ENCODE results near the gene INCENP. TPM values are rescaled to one million over a fixed set of nuclear protein-coding genes. Genes with fewer than 3 reads are reported as not detected.

Gene INCENP
- total RNA-seq, 2 donors from 2014 or later = 15.9 to 22.3 TPM

DNA sequence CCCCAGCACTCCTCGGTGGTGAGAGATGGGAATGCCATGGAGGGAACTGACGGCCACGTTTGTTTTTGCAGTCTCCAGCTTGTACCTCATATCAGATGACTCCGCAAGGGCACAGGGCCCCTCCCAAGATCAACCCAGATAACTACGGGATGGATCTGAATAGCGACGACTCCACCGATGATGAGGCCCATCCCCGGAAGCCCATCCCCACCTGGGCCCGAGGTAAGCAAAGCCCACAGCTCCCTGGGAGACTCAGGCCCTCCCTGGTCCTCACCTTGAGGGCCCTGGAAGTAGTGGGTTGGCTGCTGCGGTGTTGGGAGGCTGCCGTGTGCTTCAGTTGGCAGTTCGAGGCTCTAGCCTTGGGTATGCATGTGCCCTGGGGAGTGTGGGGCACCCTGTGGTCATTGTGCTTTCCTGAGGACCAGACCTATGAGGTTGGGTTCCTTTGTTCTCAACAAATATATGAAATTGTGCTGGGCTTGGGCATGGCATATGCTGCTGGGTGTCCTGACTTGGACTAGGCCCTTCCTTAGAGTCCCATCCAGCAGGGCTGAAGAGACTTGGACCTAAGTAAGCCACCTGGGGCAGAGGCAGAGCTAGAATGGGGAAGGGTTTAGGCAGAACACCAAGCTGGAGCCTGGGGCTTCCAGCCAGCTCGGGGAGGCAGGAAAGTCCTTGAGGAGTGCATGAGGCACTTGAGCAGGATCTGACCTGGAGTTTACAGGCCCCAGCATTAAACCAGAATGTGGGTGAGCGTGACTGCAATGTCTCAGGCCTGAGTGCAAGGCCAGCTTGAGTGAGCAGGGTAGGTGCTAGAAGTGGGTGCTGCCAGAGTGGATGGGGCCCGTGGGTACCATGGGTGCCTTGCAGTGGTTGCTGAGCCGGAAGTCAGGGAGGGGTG is 26.4 kb downstream of the INCENP start:
- H3K4me1 Mint-ChIP-seq = peaks cover 3% of the 10 kb centered on the region
- no peak overlapping the region for H3K27ac Mint-ChIP-seq
- no peak for ATAC-seq
- DNase-seq = no peak
- H3K4me3 Mint-ChIP-seq = peak overlapping the region; percentile 41
- no peaks in the 10 kb centered on the region for H3K27me3 Mint-ChIP-seq
- peaks cover 10% of the 10 kb centered on the region for H3K36me3 Mint-ChIP-seq (ENCODE audit: low read depth)
- H3K9me3 ChIP-seq (ENCODE audit: control insufficient read depth, low read length, poor library complexity, severe bottlenecking) = no peaks in the 10 kb centered on the region

DNA sequence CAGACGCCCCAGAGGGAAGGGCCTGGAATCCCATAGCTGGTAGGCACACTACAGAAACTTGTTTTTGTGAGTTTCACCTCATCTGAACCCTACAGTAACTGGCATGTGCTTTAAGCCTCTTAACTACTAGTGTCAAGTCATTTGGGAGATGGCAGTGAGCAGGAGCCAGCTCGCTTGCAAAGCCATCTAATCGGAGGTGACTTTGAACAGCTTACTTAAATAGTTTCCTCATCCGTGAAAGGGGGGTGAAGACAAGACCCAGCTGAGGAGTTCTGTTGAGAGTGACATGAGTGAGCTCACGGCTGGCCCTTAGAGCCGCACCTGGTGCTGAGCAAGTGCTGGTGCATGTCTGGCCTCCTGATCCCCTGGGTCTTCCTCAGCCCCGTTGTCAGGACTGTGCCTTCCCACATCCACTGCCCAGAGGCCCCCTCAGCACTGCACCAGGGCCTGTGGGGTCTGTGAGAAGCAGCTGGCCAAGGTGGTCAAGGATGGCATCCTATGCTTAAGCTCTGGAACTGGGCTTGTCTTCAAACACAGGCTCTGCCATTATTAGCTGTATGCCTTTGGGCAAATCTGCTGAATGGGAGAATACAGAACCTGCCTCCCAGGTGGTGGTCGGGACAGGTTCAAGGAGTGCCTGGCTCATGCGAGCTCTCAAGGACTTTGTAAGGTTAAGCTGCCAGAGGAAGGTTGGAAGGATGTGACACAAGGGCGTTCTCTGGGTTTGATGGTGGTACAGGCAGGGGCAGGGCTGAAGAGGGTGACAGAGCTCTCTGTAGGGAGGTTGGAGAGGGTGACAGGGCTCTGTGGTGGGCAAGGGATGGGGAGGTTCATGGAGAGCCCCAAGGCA is 27.3 kb downstream of the INCENP start:
- Mint-ChIP-seq H3K27ac (no peak overlapping the region), H3K4me3 (no peak overlapping the region), H3K4me1 (peaks cover 3% of the 10 kb centered on the region), H3K36me3 (ENCODE audit: low read depth) (peaks cover 10% of the 10 kb centered on the region), H3K27me3 (no peaks in the 10 kb centered on the region)
- no peak for ATAC-seq
- DNase-seq = no peak
- no peaks in the 10 kb centered on the region for H3K9me3 ChIP-seq (ENCODE audit: control insufficient read depth, low read length, poor library complexity, severe bottlenecking)

DNA sequence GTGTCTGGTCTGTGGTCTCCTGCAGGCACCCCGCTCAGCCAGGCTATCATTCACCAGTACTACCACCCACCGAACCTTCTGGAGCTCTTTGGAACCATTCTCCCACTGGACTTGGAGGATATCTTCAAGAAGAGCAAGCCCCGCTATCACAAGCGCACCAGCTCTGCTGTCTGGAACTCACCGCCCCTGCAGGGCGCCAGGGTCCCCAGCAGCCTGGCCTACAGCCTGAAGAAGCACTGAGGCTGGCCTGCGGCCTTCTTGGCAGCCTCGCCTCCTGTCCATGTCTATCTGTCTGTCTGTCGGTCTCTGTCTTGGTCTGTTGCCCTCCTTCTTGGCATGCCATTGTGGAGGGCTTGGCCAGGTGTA is 27.9 kb downstream of the INCENP start:
- Mint-ChIP-seq H3K36me3 (ENCODE audit: low read depth) (peaks cover 7% of the 10 kb centered on the region), H3K27ac (no peak overlapping the region), H3K4me1 (no peaks in the 10 kb centered on the region), H3K4me3 (no peak overlapping the region), H3K27me3 (no peaks in the 10 kb centered on the region)
- DNase-seq = no peak
- ATAC-seq = no peak
- no peaks in the 10 kb centered on the region for H3K9me3 ChIP-seq (ENCODE audit: control insufficient read depth, low read length, poor library complexity, severe bottlenecking)

DNA sequence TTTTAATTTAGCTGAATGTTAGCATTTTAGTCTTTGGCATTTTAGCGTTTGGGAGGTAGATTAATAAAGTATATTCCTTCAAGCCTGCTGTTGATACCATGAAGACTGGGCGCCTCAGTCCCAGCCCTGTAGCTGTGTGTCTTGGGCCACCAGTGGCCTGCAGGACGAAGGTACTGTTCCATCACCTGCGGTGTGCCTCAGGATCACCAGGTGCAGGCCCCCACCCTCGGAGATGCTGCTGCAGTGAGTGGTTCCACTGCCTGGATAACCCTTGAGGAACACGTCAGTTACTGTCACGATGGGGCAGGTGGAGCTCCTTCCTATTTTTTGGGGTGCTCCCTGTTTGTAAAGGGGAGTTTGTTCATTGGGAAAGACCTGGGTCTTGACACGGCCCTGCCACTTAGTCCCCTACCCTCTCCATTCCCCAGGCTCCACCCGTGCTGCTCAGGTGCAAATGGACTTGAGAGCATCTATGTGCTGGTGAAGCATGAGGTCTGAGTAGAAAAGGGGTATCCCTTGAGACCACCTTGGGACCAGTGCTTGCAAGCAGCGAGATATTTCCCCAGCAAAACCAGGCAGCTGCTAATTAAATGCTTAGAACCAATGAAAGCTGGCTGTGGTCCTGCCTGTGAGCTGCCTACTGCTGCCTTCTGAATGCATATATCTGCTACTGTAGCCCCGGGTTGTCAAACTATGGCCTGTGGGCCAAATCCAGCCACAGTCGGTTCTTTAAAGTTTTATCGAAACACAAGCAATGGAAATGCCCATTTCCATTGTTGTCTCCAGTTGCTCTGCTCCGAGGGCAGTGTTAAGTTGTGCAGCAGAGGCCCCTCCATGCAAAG is 28.7 kb downstream of the INCENP start:
- DNase-seq (no peak), ATAC-seq (no peak)
- Mint-ChIP-seq H3K27me3 (no peaks in the 10 kb centered on the region), H3K4me3 (no peak overlapping the region), H3K36me3 (ENCODE audit: low read depth) (peaks cover 5% of the 10 kb centered on the region), H3K27ac (no peak overlapping the region), H3K4me1 (no peaks in the 10 kb centered on the region)
- no peaks in the 10 kb centered on the region for H3K9me3 ChIP-seq (ENCODE audit: control insufficient read depth, low read length, poor library complexity, severe bottlenecking)

DNA sequence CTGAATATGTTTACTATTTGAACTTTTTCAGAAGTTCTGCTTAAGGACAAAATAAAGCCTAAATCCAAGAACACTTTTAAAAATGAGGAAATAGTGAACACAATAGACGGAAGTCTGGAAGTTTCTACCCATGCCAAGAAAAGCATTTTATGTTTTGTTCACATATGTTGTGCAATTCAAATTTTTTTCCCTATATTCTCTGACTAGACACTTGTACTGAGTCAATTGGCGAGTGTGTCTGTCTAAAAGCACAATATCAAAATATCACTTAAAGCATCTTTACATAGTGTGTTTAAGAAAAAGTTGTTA is 29.2 kb downstream of the INCENP start:
- DNase-seq = no peak
- H3K36me3 Mint-ChIP-seq (ENCODE audit: low read depth) = peaks cover 3% of the 10 kb centered on the region
- no peak overlapping the region for H3K4me3 Mint-ChIP-seq
- H3K27ac Mint-ChIP-seq = no peak overlapping the region
- peaks cover under 1% of the 10 kb centered on the region for H3K27me3 Mint-ChIP-seq
- H3K4me1 Mint-ChIP-seq = no peaks in the 10 kb centered on the region
- no peak for ATAC-seq
- H3K9me3 ChIP-seq (ENCODE audit: control insufficient read depth, low read length, poor library complexity, severe bottlenecking) = no peaks in the 10 kb centered on the region

DNA sequence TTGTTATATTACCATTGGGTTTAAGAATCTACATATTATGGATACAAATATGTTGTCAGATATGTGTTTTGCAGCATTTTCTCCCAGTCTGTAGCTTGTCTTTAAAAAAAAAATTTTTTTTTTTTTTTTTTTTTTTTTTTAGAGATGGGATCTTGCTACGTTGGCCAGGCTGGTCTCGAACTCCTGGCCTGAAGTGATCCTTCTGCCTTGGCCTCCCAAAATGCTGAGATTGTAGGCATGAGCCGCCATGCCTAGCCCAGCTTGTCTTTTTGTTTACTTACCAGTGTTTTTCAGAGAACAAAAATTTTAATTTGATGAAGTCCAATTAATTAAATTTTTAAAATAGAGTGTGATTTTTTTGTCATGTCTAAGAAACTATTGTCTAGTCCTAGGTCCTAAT is 29.8 kb downstream of the INCENP start:
- H3K9me3 ChIP-seq (ENCODE audit: control insufficient read depth, low read length, poor library complexity, severe bottlenecking) = no peaks in the 10 kb centered on the region
- Mint-ChIP-seq H3K4me1 (no peaks in the 10 kb centered on the region), H3K4me3 (no peak overlapping the region), H3K27me3 (peaks cover 7% of the 10 kb centered on the region), H3K36me3 (ENCODE audit: low read depth) (peaks cover 3% of the 10 kb centered on the region), H3K27ac (no peak overlapping the region)
- no peak for DNase-seq
- ATAC-seq = no peak

DNA sequence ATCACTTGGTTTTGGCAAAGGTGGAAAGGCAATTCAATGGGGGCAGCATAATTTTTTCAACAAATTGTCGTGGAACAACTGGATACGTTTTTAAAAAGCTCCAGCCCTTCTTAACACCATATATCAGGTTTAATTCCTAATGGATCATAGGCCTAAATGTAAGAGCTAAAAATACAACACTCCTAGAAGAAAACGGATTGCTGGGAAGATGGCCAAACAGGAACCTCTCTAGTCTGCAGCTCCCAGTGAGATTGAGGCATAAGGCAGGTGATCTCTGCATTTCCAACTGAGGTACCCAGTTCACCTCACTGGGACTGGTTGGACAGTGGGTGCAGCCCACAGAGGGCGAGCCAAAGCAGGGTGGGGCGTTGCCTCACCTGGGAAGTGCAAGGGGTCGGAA is 33.8 kb downstream of the INCENP start:
- no peaks in the 10 kb centered on the region for H3K4me1 Mint-ChIP-seq
- H3K27me3 Mint-ChIP-seq = peaks cover 34% of the 10 kb centered on the region
- H3K36me3 Mint-ChIP-seq (ENCODE audit: low read depth) = peaks cover 3% of the 10 kb centered on the region
- H3K9me3 ChIP-seq (ENCODE audit: control insufficient read depth, low read length, poor library complexity, severe bottlenecking) = no peaks in the 10 kb centered on the region
- H3K27ac Mint-ChIP-seq = no peak overlapping the region
- DNase-seq (no peak), ATAC-seq (no peak)
- no peak overlapping the region for H3K4me3 Mint-ChIP-seq

DNA sequence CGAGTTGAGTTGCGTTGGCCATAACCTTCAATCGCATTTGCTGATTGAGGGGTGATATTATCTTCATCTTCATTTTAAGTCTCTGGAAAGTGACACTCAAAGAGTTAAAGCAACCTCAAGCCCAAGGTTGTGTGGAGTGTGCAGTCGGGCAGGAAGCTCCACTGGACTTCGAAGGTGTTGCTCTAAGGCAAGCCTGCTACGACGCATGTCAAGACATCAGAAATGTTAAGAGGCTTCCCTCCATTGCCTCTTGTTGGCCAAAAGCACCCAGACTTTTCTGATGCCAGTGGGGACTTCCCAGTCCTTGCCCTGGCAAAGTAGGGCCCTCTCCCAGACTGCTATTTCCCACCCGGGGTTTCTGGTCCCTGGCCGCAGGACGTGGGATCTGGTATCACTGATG is 42.6 kb downstream of the INCENP start:
- H3K9me3 ChIP-seq (ENCODE audit: control insufficient read depth, low read length, poor library complexity, severe bottlenecking) = no peaks in the 10 kb centered on the region

DNA sequence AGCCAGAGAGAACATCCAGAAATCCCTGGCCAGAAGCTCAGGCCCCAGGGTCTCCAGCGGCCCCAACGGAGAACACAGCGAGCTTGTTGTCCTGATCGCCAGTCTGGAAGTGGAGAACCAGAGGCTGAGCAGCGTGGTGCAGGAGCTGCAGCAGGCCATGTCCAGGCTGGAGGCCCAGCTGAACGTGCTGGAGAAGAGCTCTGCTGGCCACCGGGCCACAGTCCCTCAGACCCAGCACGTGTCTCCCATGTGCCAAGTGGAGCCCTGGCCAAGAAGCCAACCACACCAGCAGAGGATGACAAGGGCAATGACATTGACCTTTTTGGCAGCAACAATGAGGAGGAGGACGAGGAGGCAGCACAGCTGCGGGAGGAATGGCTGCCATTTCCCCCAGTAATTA is 45.6 kb downstream of the INCENP start:
- Mint-ChIP-seq H3K27me3 (peaks cover 74% of the 10 kb centered on the region), H3K4me1 (peaks cover 7% of the 10 kb centered on the region), H3K4me3 (no peak overlapping the region), H3K27ac (no peak overlapping the region), H3K36me3 (ENCODE audit: low read depth) (no peaks in the 10 kb centered on the region)
- ATAC-seq (no peak), DNase-seq (no peak)
- no peaks in the 10 kb centered on the region for H3K9me3 ChIP-seq (ENCODE audit: control insufficient read depth, low read length, poor library complexity, severe bottlenecking)

More for the DNA sequence above, 42.6 kb downstream of the INCENP start:
- Mint-ChIP-seq H3K4me1 (peaks cover 2% of the 10 kb centered on the region), H3K4me3 (no peak overlapping the region), H3K27me3 (peaks cover 62% of the 10 kb centered on the region), H3K36me3 (ENCODE audit: low read depth) (no peaks in the 10 kb centered on the region), H3K27ac (no peak overlapping the region)
- ATAC-seq (no peak), DNase-seq (no peak)

DNA sequence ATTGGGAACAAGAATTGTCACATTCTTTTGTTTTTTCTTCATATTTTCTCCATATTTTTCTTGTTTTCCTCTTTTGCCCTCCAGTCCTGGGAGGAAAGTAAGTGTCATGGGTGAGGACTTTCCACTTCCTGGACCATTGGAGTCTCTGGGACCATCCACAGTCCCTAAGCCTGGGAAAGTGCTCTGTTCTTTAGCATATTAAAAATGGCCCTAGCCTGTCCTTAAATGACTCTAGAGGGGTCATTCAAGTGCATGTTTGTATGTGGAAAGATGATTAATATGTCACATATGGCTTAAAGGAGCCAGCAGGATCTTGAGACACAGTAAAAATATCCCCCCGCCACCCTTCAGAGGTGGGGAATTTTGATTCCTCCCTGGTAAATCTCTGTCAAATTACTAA is 46.1 kb downstream of the INCENP start:
- Mint-ChIP-seq H3K4me1 (peaks cover 7% of the 10 kb centered on the region), H3K36me3 (ENCODE audit: low read depth) (no peaks in the 10 kb centered on the region), H3K27ac (no peak overlapping the region), H3K4me3 (no peak overlapping the region), H3K27me3 (peaks cover 74% of the 10 kb centered on the region)
- ATAC-seq (no peak), DNase-seq (no peak)
- no peaks in the 10 kb centered on the region for H3K9me3 ChIP-seq (ENCODE audit: control insufficient read depth, low read length, poor library complexity, severe bottlenecking)

DNA sequence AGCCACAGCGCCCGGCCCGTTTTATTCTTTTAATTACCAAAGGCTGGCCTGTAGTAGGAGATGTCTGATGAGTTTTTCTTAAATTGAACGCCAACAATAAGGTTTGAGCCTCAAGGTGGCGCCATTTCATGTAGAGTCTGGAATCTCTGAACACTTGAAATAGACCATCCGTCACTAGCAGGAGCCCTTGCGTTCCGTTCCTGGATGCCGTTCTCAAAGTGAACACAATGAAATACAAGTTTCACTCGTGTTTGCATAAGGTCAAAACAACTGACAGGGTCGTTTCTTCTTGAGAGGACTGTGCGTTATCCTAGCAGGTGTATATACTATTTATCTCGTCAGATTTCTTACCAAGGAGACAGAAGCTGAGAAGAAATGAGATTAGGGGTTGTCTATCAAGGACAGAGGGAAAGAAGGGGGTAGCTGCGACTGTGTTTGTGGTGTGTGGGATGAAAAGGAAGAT is 47.5 kb downstream of the INCENP start:
- peak; percentile 85 for ATAC-seq
- H3K27me3 Mint-ChIP-seq = peaks cover 72% of the 10 kb centered on the region
- peak overlapping the region; percentile 3 for H3K27ac Mint-ChIP-seq
- H3K9me3 ChIP-seq (ENCODE audit: control insufficient read depth, low read length, poor library complexity, severe bottlenecking) = no peaks in the 10 kb centered on the region
- no peak overlapping the region for H3K4me3 Mint-ChIP-seq
- no peaks in the 10 kb centered on the region for H3K36me3 Mint-ChIP-seq (ENCODE audit: low read depth)
- DNase-seq = peak in 2 of 3 donors; percentile 24 to 64
- peaks cover 7% of the 10 kb centered on the region for H3K4me1 Mint-ChIP-seq

DNA sequence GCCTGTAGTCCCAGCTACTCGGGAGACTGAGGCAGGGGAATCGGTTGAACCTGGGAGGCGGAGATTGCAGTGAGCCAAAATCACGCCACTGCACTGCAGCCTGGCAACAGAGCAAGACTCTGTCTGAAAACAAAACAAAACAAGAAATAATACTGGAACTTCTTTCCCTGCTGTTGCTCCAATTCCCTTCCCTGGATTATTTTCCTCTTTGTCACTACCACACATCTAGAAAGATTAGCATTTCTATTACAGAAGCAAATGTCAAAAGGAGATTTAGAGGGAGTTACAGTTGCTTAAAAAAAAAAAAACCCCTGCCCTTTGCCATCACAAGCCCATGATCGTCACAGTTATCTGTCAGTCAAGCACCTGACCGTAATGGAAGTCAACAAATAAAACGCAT is 48.5 kb downstream of the INCENP start:
- DNase-seq = no peak
- Mint-ChIP-seq H3K36me3 (ENCODE audit: low read depth) (no peaks in the 10 kb centered on the region), H3K27ac (no peak overlapping the region), H3K4me3 (no peak overlapping the region), H3K4me1 (peaks cover 7% of the 10 kb centered on the region), H3K27me3 (peaks cover 72% of the 10 kb centered on the region)
- H3K9me3 ChIP-seq (ENCODE audit: control insufficient read depth, low read length, poor library complexity, severe bottlenecking) = no peaks in the 10 kb centered on the region
- no peak for ATAC-seq

DNA sequence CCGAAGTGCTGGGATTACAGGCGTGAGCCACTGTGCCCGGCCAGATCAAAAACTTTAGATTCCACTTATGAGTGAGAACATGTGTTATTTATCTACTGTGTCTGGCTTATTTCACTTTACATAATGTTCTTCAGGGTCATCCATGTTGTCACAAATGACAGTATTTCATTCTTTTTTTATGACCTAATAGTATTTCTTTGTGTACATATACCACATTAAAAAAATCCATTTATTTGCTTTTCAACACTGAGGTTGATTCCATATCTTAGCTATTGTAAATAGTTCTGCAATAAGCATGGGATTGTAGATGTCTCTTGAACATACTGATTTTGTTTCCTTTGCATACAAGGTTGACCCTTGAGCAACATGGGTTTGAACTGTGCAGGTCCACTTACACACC is 53.0 kb downstream of the INCENP start:
- H3K9me3 ChIP-seq (ENCODE audit: control insufficient read depth, low read length, poor library complexity, severe bottlenecking) = no peaks in the 10 kb centered on the region
- no peaks in the 10 kb centered on the region for H3K36me3 Mint-ChIP-seq (ENCODE audit: low read depth)
- no peak for ATAC-seq
- peaks cover 2% of the 10 kb centered on the region for H3K4me1 Mint-ChIP-seq
- H3K4me3 Mint-ChIP-seq = no peak overlapping the region
- DNase-seq = no peak
- peaks cover 47% of the 10 kb centered on the region for H3K27me3 Mint-ChIP-seq
- no peak overlapping the region for H3K27ac Mint-ChIP-seq

Data from T-helper 17 cell (primary cell).